AG04449 (cell line): ENCODE results near the gene PCYT1B.

Experiments used
- CTCF ChIA-PET: fragments of 350-600 bp; formaldehyde crosslinking; extraction: SDS; loops from one replicate; lab custom pipeline; 2021; ENCODE audit warnings: antibody characterized with exemption; lab: Yijun Ruan, JAX
- POLR2A ChIA-PET: fragments of 400-600, 350-600 bp; formaldehyde crosslinking; extraction: SDS; loops from one replicate; lab custom pipeline; 2020; ENCODE audit warnings: antibody characterized with exemption, inconsistent platforms; lab: Yijun Ruan, JAX
- DNase-seq: peaks from one replicate; pipeline ENCODE4 v3.0.0-alpha.2; 2010; ENCODE audit warnings: low read depth, low spot score
- H3K4me3 ChIP-seq: 2 replicates; pipeline ENCODE4 v1.5.1; 2011; ENCODE audit warnings: low read depth, mild to moderate bottlenecking, control low read depth, low read length
- CTCF ChIP-seq: IDR thresholded peaks from one replicate; pipeline ENCODE4 v1.5.1; 2011; ENCODE audit warnings: mild to moderate bottlenecking, moderate library complexity, low read length, control low read depth, inconsistent platforms; ENCODE audit not compliant: insufficient read depth; ENCODE audit errors: missing control alignments

The PCYT1B gene

GRCh38 chrX:24563291-24564010 is 83.7 kb downstream of the PCYT1B start:
- H3K4me3 ChIP-seq, result no peak overlapping the region
- no peak for TF ChIP-seq CTCF
- POLR2A ChIA-PET, result no interaction called here
- no peak for DNase-seq
- CTCF ChIA-PET, result no interaction called here

GRCh38 chrX:24561121-24561520 is 86.0 kb downstream of the PCYT1B start:
- ChIA-PET CTCF (interaction anchor here (1.0 to 1.6 kb wide), 3 partner anchors 11 to 164 kb away, joined by 3 to 4 read pairs (median 4); no protein-coding TSS in a partner anchor), POLR2A (no interaction called here)
- no peak for DNase-seq
- no peak for TF ChIP-seq CTCF
- no peak overlapping the region for H3K4me3 ChIP-seq

- ChIA-PET POLR2A (no interaction called here), CTCF (no interaction called here)
- TF ChIP-seq CTCF, result no peak
Observed at GRCh38 chrX:24553011-24553410, 94.1 kb downstream of the PCYT1B start.

GRCh38 chrX:24550166-24550565 is 97.0 kb downstream of the PCYT1B start:
- no peak for DNase-seq
- CTCF ChIA-PET, result interaction anchor here (1.3 kb wide), 1 partner anchor 11 kb away, joined by 4 read pairs; no protein-coding TSS in a partner anchor
- H3K4me3 ChIP-seq, result no peak overlapping the region
- POLR2A ChIA-PET, result no interaction called here
- TF ChIP-seq CTCF, result no peak

More at GRCh38 chrX:24553011-24553410, 94.1 kb downstream of the PCYT1B start:
- no peak for DNase-seq
- H3K4me3 ChIP-seq, result no peak overlapping the region

GRCh38 chrX:24547961-24548360 is 99.2 kb downstream of the PCYT1B start:
- DNase-seq, result no peak
- POLR2A ChIA-PET, result no interaction called here
- no peak for TF ChIP-seq CTCF
- no peak overlapping the region for H3K4me3 ChIP-seq
- CTCF ChIA-PET, result no interaction called here

GRCh38 chrX:24542756-24543155 is 104.4 kb downstream of the PCYT1B start:
- ChIA-PET POLR2A (no interaction called here), CTCF (no interaction called here)
- H3K4me3 ChIP-seq, result no peak overlapping the region
- no peak for DNase-seq
- TF ChIP-seq CTCF, result no peak
